Hepatocyte (in vitro differentiated cells): ENCODE data around the gene CNIH2. TPM values are rescaled to one million over a fixed set of nuclear protein-coding genes. Genes with fewer than 3 reads are reported as not detected.
A peak's percentile ranks its signal among the peaks of the same experiment; 100 is the strongest.

ENCODE experiments used
- DNase-seq: peaks from one replicate; pipeline ENCODE4 v3.0.0-alpha.2; 2016; ENCODE audit warnings: low spot score
- H2AFZ ChIP-seq: fragments of 200-600 bp; sonication (generic); 2 replicates; pipeline ENCODE4 v1.6.0; 2016; ENCODE audit warnings: antibody characterized with exemption, mild to moderate bottlenecking
- H3K27ac ChIP-seq: fragments of 200-600 bp; sonication (generic); 2 replicates; pipeline ENCODE4 v1.5.1; 2016; ENCODE audit warnings: mild to moderate bottlenecking
- H3K27me3 ChIP-seq: fragments of 200-600 bp; sonication (generic); 2 replicates; pipeline ENCODE4 v1.6.1; 2016
- H3K36me3 ChIP-seq: fragments of 200-600 bp; sonication (generic); replicated peaks from 2 replicates; pipeline ENCODE4 v1.5.1; 2016; ENCODE audit warnings: low read depth; ENCODE audit not compliant: insufficient read depth
- H3K4me1 ChIP-seq: fragments of 200-600 bp; sonication (generic); 2 replicates; pipeline ENCODE4 v1.5.1; 2016; ENCODE audit warnings: mild to moderate bottlenecking, moderate library complexity; ENCODE audit not compliant: insufficient read depth
- H3K4me2 ChIP-seq: fragments of 200-600 bp; sonication (generic); 2 replicates; pipeline ENCODE4 v1.6.0; 2016
- H3K4me3 ChIP-seq: fragments of 200-600 bp; sonication (generic); 2 replicates; pipeline ENCODE4 v1.5.1; 2016; ENCODE audit warnings: mild to moderate bottlenecking
- H3K79me2 ChIP-seq: fragments of 200-600 bp; sonication (generic); 2 replicates; pipeline ENCODE4 v1.6.0; 2017; ENCODE audit warnings: mild to moderate bottlenecking
- H3K9me2 ChIP-seq: fragments of 200-600 bp; sonication (generic); replicated peaks from 2 replicates; pipeline ENCODE4 v1.6.0; 2017; ENCODE audit warnings: mild to moderate bottlenecking; ENCODE audit not compliant: insufficient read depth
- H3K9me3 ChIP-seq: fragments of 200-600 bp; sonication (generic); 2 replicates; pipeline ENCODE4 v1.5.1; 2016; ENCODE audit warnings: low read depth, mild to moderate bottlenecking
- H4K20me1 ChIP-seq: fragments of 200-600 bp; sonication (generic); 2 replicates; pipeline ENCODE4 v1.6.0; 2016; ENCODE audit warnings: mild to moderate bottlenecking; ENCODE audit not compliant: insufficient read depth, poor library complexity, severe bottlenecking
- CTCF ChIP-seq: fragments of 200-600 bp; sonication (generic); IDR thresholded peaks from 2 replicates; pipeline ENCODE4 v1.5.1; 2016; ENCODE audit warnings: antibody characterized with exemption, mild to moderate bottlenecking; ENCODE audit not compliant: poor library complexity
- EZH2 ChIP-seq: fragments of 200-600 bp; sonication (generic); IDR thresholded peaks from 2 replicates; pipeline ENCODE4 v1.6.1; 2016; ENCODE audit warnings: antibody characterized with exemption, mild to moderate bottlenecking, borderline replicate concordance
- EZH2phosphoT487 ChIP-seq: fragments of 200-600 bp; sonication (generic); IDR thresholded peaks from one replicate; pipeline ENCODE4 v1.6.1; 2018; ENCODE audit warnings: antibody characterized with exemption, mild to moderate bottlenecking, low read depth, moderate library complexity; ENCODE audit not compliant: unreplicated experiment, severe bottlenecking
- WGBS: methylation state at CpG from one replicate; pipeline ENCODE4 v1.1.6; 2016; ENCODE audit warnings: low lambda C conversion rate; ENCODE audit errors: missing lambda C conversion rate; 5-methylcytosine and 5-hydroxymethylcytosine counted together
- polyA plus RNA-seq: library from polyadenylated mRNA; unstranded; fragments of >200 nt; fragmentation: Nextera tagmentation; extraction: Ambion mirVana; gene quantifications from 2 replicates; pipeline ENCODE4 v1.2.1, GENCODE V29; 2016
- total RNA-seq: library from RNA; depleted of rRNA; stranded (reverse); fragments of >200 nt; gene quantifications from 2 replicates; pipeline ENCODE4 v1.2.3, GENCODE V29; 2014

CNIH2 gene
- total and polyA plus RNA-seq, 2 experiments from 2014 or later: 1.7 to 6.2 TPM

GRCh38 chr11:66330931-66331330 lies 53.0 kb downstream of the CNIH2 start:
- TF ChIP-seq EZH2: no peak
- no peak for TF ChIP-seq CTCF
- no peak for TF ChIP-seq EZH2phosphoT487
- no peak overlapping the region for H3K4me2 ChIP-seq
- H3K27ac ChIP-seq: no peak overlapping the region
- H4K20me1 ChIP-seq: no peaks in the 10 kb centered on the region
- H3K9me3 ChIP-seq: no peaks in the 10 kb centered on the region
- no peak overlapping the region for H2AFZ ChIP-seq
- no peaks in the 10 kb centered on the region for H3K36me3 ChIP-seq
- H3K4me1 ChIP-seq: peaks cover 39% of the 10 kb centered on the region
- H3K9me2 ChIP-seq: no peaks in the 10 kb centered on the region
- DNase-seq: no peak
- peaks cover 7% of the 10 kb centered on the region for H3K79me2 ChIP-seq
- H3K4me3 ChIP-seq: no peak overlapping the region
- 76% methylated on average over 10 of the region's 10 CpGs for WGBS
- no peaks in the 10 kb centered on the region for H3K27me3 ChIP-seq

GRCh38 chr11:66331542-66332370 lies 53.8 kb downstream of the CNIH2 start:
- no peaks in the 10 kb centered on the region for H4K20me1 ChIP-seq
- 92% methylated on average over 12 of the region's 12 CpGs for WGBS
- peaks cover 37% of the 10 kb centered on the region for H3K4me1 ChIP-seq
- H3K36me3 ChIP-seq: no peaks in the 10 kb centered on the region
- no peak overlapping the region for H3K4me3 ChIP-seq
- no peaks in the 10 kb centered on the region for H3K9me3 ChIP-seq
- no peak overlapping the region for H3K4me2 ChIP-seq
- no peaks in the 10 kb centered on the region for H3K9me2 ChIP-seq
- no peak overlapping the region for H2AFZ ChIP-seq
- H3K79me2 ChIP-seq: peaks cover 7% of the 10 kb centered on the region
- DNase-seq: no peak
- H3K27me3 ChIP-seq: no peaks in the 10 kb centered on the region
- H3K27ac ChIP-seq: no peak overlapping the region
- TF ChIP-seq CTCF (no peak), EZH2phosphoT487 (no peak), EZH2 (no peak)

- Histone ChIP-seq H4K20me1 (no peaks in the 10 kb centered on the region), H3K79me2 (peaks cover 7% of the 10 kb centered on the region), H3K9me3 (no peaks in the 10 kb centered on the region), H3K4me2 (no peak overlapping the region), H3K27ac (no peak overlapping the region), H2AFZ (no peak overlapping the region), H3K27me3 (no peaks in the 10 kb centered on the region), H3K36me3 (no peaks in the 10 kb centered on the region), H3K4me3 (no peak overlapping the region), H3K4me1 (peaks cover 32% of the 10 kb centered on the region), H3K9me2 (no peaks in the 10 kb centered on the region)
- TF ChIP-seq EZH2phosphoT487 (no peak), CTCF (no peak), EZH2 (no peak)
- WGBS: 84% methylated on average over 18 of the region's 18 CpGs
- peak; percentile 2 for DNase-seq
These were observed 54.6 kb downstream of the CNIH2 start for GRCh38 chr11:66332371-66333219.
